Fibroblast of peridontal ligament (primary cell): ENCODE results near the gene RPS6KA3.
"Not testable (repeated sequence)": the region's sequence is repeated elsewhere in the genome, so short reads cannot be mapped to it uniquely, and the experiment has no call there.

Experiments
- DNase-seq: peaks from one replicate; pipeline ENCODE4 v3.0.0-alpha.2; 2010; ENCODE audit errors: extremely low read depth

Gene RPS6KA3

GRCh38 chrX:20147561-20147960 is 119.1 kb downstream of the RPS6KA3 start:
- DNase-seq, result no peak

- no peak for DNase-seq
Measured at GRCh38 chrX:20144491-20144890, 122.2 kb downstream of the RPS6KA3 start.

DNA sequence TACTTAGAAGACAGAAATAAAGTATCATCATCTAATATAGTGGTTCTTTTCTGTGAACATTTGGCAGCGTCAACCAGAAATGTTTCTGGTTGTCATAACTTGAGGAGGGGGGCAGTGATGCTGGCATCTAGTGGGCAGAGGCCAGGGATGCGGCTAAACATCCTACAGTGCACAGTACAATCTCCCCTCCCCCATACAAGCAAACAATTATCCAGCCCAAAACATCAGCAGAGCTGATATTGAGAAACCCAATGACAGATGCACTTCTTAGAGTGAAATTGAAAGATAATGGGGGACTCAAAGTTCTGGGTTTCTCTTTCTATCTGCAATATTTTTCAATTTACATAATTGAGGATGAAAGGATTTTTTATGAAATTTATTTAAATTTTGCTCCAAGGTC is 123.1 kb downstream of the RPS6KA3 start:
- DNase-seq, result no peak

DNA sequence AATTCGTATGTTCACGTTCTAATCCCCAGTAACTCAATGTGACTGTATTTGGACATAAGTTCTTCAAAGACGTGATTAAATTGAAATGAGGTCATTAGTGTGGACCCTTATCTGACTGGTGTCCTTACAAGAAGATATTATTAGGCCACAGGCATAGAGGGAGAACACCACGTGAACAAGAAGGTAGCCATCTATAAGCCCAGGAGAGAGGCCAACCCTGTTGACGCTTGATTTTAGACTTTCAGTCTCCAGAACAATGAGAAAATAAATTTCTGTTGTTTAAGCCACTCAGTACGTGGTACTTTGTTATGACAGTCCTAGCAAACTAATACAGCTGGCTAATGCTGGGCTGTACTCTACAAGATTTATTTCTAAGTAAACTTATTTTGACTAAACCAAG is 123.6 kb downstream of the RPS6KA3 start:
- no peak for DNase-seq

DNA sequence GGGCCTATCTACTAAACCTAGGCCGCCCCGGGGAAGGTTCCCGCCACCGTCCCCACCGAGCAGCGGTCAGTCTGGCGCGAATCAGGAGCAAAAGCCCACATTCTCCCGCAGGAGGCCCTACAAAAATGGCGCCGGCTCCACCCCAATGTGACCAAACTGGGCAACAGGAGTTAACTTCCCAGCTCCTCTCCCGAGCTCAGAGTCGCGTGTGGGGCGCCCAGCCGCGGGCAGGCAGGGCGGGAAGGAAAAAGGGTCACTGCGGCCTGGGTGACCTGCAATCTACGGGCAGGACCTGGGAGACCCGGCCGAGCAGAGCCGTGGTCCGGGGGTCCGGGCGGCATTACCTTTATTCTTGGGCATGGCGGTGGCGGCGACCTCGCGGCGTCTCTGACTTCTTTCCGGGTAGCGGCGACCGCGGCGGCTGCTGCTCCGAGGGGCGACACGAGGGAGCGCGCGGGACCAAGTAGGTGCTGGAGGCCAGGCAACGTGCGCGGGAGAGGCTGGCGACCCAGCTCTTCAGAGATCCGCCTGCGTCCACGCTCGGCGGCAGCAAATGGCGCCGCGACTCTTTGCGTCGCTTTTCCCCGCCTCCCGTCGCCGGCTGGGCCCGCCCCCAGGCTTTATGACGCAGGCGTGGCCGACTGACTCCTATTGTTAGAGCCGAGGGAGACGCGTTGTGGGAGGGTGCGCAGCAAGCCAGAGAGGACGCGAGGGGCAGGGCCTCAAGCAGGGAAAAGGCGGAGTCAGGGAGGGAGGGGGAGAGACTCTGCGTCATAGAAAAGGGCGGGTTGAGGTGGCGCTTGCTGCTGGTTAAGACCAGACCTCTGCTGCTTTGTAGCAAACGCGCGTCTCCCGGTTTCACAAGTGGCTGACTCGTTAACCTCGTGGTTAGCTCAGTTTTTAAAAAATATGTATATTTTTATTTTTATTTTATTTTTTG is 125.2 kb downstream of the RPS6KA3 start, which contains the start of gene EIF1AX:
TSS of gene EIF1AX (minus strand) at position 558 of the 940 bp plus-strand sequence. CDS start at position 360, 198 bp downstream.
- DNase-seq, result peak; percentile 96

DNA sequence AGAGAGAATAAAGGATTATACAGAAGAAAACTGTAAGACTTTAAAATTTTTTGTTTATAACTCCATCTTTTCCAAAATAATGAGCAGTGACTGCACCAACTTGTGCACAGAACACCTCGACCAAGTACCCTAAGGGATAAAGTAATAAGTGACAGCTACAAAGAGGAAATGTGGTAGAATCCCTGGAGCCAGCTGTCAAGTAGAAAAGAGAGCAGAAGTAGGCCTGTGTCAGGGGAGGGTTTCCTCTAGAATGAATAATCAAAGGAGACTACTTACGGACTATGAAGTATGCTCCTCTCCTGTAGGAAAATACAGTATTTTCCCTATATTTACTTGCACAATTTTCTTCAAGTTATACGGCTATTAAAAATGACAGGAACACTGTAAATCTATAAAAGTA is 126.3 kb downstream of the RPS6KA3 start:
- no peak for DNase-seq

GRCh38 chrX:20139966-20140365 is 126.7 kb downstream of the RPS6KA3 start:
- DNase-seq, result peak; percentile 64

DNA sequence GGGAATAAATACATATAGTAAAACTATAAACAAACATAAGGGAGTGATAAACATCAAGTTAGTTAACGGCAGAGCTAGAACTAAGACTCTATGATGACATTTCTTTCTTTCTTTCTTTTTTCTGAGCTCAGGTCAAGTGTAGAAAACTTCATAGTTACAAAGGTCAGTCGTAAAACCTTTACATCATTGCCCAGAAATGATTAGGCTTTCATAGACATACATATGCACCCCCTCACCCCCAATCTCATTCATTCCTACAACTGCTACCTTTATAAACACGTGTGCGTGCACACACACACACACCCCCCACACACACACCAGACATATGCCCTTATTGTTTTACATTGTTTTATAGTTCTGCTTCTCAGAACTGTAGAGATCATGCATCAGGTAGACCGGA is 130.8 kb downstream of the RPS6KA3 start:
- no peak for DNase-seq

DNA sequence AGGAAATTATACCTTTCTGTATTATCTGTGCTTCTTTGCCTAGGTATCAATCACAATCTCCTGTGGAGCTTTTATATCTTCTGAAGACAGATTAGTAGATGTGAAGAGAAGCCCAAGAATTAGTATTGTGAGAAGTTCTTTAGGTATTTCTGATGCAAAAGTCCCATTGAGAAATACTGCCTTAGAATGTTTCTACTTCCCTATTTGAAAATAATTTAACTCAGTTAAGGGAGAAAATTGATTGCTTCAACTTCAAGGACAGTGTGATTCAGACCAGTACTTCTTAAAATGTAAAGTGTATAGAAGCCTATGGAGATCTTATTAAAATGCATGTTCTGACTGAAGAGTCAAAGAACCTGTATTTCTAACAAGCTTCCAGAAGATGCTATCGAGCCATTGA is 134.0 kb downstream of the RPS6KA3 start:
- DNase-seq, result no peak

GRCh38 chrX:20130357-20130756 is 136.4 kb downstream of the RPS6KA3 start:
- DNase-seq, result peak; percentile 50

GRCh38 chrX:20129547-20129946 is 137.2 kb downstream of the RPS6KA3 start:
- DNase-seq, result no peak

DNA sequence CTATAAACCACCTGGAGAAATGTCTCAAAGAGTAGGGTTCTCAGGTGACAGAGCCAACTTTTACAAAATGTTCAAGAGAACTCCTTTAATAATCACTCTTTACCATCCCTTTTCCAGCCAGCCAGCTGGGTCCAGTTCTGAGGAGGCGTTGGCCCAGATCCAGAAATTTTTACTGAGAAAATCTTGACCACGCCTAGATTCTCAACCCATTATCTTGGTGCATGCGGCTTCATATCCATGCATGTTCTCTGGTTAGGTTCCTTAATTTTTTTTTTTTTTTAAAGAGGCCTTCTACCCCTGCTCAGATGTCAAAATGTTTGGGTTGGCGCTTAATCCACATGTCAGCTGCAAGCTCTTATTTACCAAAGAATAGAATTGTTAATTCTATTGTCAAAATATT is 138.0 kb downstream of the RPS6KA3 start:
- no peak for DNase-seq

DNA sequence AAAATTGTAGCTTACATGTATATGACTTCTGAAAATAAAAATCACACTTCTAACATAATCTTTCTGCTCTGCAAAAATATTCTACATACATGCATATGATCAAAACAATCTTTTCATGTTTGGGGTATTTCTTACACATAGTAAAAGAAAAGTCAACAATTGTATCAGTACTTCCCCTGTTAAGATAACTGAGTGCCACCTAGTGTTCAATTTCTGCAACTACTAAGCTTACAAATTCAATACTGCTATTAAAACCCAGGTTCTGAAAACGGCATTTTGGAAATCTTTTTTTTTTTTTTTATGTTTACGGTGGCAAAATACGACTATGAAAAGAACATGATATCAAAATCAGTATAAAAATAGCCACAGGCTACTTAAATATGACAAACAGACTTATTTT is 139.3 kb downstream of the RPS6KA3 start:
- not testable (repeated sequence) for DNase-seq

DNA sequence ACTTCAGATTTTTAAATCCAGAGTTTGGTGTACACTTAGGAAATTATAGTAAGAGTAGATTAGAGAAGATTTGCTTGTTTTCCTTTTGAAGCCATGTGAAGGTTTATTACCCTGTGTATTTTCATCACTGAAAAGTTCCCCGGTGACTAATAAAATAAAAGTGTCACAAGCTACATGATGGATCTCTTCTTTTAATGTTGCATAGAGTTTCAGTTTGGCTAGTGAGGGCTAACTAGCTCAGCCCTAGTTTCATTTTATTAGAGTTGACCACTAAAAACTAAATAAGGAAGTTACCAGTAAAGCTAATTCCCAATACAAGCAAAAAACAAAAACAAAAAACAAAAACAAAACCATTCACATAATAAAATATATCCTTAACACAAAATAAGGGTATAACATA is 139.9 kb downstream of the RPS6KA3 start:
- DNase-seq, result not testable (repeated sequence)

- no peak for DNase-seq
Measured at GRCh38 chrX:20124964-20125363, 141.7 kb downstream of the RPS6KA3 start.

- DNase-seq, result no peak
Measured at GRCh38 chrX:20118065-20118824, 148.5 kb downstream of the RPS6KA3 start.

- no peak for DNase-seq
Measured at GRCh38 chrX:20116577-20117240, 150.0 kb downstream of the RPS6KA3 start, which contains the start of gene MAP7D2. Gene MAP7D2 (minus strand): TSS chrX:20116907. CDS start chrX:20116879, 28 bp downstream.

- no peak for DNase-seq
Measured at GRCh38 chrX:20116087-20116576, 150.6 kb downstream of the RPS6KA3 start.

DNA sequence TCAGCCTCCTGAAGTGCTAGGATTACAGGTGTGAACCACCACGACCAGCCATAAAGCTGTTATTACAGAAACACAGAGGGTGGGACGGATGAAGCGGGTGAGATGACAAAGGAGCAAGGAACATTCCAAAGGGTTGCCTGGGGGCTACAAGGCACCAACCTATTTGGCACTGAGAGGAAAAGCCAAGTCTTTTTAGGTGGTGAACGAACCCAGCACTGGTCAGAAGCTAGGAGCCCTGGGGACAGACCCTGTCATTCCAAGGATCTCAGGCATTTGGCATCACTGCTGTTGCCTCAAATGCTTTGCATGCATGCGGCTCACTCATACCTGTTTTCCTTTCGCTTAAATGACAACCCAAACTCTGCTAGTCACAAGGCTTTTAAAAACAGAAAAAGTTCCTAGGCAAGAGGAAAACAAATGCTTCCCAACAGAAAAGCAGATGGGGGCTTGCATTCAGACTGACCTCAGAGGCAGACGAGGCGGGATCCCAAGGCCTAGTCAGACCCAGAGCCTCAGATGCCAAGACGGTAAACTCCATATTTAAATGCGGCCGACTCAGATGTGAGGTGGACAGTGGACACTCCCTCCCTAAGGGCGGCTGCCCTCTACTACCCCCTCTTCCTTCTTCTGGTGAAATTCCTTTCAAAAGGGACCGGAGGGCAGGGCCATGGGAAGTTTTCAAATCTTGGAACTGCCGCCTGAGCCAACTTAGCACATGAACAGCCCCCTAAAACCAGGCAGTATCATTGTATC is 154.5 kb downstream of the RPS6KA3 start:
- no peak for DNase-seq

DNA sequence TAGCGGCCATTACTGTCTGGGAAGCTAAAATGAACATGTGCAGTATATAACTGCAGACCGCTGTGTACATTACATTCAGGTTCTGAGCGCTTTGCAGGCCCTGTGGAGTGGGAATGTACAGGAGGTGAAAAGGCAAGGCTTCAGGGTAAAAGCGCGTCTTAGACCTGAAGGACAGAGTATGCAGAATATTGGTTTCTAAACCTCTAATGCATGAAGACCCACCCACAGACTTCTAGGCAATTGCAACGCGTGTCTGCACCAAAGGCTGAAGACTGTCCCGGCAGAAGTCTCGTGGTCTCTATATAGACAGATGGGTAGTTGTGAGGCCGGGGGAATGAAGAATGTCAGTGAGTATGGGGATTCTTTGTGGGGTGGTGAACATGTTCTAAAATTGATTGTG is 155.4 kb downstream of the RPS6KA3 start:
- no peak for DNase-seq

GRCh38 chrX:20101934-20102581 is 164.7 kb downstream of the RPS6KA3 start:
- no peak for DNase-seq
